Hepatocyte (in vitro differentiated cells): ENCODE results near the gene CRTAP.

ENCODE experiments used
- EZH2 ChIP-seq: fragments of 200-600 bp; sonication (generic); IDR thresholded peaks from 2 replicates; pipeline ENCODE4 v1.6.1; 2016; ENCODE audit warnings: antibody characterized with exemption, mild to moderate bottlenecking, borderline replicate concordance
- EZH2phosphoT487 ChIP-seq: fragments of 200-600 bp; sonication (generic); IDR thresholded peaks from one replicate; pipeline ENCODE4 v1.6.1; 2018; ENCODE audit warnings: antibody characterized with exemption, mild to moderate bottlenecking, low read depth, moderate library complexity; ENCODE audit not compliant: unreplicated experiment, severe bottlenecking
- TF ChIP-seq, protein P1 (sequence below): fragments of 200-600 bp; sonication (generic); IDR thresholded peaks from 2 replicates; pipeline ENCODE4 v1.5.1; 2016; ENCODE audit warnings: antibody characterized with exemption, mild to moderate bottlenecking; ENCODE audit not compliant: poor library complexity

DNA sequence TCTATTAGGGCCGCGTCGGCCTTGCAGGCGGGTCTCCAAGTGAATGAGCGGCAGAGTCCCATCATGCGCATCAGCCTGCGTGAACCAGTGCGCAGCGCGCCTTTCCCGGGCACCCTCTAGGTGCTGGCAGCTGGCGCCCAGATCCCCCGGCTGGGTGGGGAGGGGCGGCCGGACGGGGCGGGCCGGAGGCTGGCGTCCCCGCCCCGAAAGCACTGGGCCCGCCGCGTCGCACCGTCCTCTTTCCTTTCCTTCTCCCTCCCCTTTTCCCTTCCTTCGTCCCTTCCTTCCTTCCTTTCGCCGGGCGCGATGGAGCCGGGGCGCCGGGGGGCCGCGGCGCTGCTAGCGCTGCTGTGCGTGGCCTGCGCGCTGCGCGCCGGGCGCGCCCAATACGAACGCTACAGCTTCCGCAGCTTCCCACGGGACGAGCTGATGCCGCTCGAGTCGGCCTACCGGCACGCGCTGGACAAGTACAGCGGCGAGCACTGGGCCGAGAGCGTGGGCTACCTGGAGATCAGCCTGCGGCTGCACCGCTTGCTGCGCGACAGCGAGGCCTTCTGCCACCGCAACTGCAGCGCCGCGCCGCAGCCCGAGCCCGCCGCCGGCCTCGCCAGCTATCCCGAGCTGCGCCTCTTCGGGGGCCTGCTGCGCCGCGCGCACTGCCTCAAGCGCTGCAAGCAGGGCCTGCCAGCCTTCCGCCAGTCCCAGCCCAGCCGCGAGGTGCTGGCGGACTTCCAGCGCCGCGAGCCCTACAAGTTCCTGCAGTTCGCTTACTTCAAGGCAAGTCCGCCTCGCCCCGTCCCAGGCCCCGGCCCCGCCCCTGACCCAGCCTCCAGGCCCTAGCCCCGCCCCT is at the start of gene CRTAP:
- TF ChIP-seq, protein P1, sequence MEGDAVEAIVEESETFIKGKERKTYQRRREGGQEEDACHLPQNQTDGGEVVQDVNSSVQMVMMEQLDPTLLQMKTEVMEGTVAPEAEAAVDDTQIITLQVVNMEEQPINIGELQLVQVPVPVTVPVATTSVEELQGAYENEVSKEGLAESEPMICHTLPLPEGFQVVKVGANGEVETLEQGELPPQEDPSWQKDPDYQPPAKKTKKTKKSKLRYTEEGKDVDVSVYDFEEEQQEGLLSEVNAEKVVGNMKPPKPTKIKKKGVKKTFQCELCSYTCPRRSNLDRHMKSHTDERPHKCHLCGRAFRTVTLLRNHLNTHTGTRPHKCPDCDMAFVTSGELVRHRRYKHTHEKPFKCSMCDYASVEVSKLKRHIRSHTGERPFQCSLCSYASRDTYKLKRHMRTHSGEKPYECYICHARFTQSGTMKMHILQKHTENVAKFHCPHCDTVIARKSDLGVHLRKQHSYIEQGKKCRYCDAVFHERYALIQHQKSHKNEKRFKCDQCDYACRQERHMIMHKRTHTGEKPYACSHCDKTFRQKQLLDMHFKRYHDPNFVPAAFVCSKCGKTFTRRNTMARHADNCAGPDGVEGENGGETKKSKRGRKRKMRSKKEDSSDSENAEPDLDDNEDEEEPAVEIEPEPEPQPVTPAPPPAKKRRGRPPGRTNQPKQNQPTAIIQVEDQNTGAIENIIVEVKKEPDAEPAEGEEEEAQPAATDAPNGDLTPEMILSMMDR = no peak
- TF ChIP-seq EZH2 = no peak
- no peak for TF ChIP-seq EZH2phosphoT487
